ENCODE measurements around the gene BIN1.
"Not testable (repeated sequence)": the region's sequence is repeated elsewhere in the genome, so short reads cannot be mapped to it uniquely, and the experiment has no call there.

Gene BIN1

DNA sequence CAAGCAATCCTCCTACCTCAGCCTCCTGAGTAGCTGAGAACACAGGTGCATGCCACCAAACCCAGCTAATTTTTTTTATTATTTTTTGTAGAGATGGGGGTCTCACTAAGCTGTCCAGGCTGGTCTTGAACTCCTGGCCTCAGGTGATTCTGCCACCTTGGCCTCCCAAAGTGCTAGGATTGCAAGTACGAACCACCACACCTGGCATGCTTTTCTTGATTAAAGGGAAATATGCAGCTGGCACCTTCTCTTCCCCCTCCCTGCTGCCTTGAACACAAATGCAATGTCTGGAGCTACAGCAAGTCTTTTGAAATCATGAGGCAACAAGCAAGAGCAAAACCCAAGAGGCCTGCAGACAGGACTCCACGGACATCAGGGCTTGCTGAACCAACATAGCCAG, 26.8 kb upstream of the BIN1 start:
- no peak for DNase-seq (ENCODE audit: low spot score)

DNA sequence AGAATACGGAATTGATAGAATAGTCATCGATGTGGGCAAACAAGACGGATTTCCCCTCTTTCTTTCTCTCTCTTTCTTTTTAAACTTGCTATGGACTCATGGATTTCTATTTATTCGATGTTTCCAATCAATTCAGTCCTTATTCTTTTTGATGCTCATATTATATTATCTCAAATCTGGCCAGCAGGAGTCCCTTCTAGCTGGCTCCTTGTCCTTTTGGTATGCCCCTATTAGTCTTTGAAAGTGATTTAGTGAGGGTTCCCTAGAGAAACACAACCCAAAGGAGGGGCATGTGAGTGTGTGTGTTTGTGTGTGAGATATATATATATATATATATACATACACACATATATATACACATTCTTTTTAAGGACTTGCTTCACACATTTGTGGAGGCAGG, 23.5 kb upstream of the BIN1 start:
- DNase-seq (ENCODE audit: low spot score), result no peak

DNA sequence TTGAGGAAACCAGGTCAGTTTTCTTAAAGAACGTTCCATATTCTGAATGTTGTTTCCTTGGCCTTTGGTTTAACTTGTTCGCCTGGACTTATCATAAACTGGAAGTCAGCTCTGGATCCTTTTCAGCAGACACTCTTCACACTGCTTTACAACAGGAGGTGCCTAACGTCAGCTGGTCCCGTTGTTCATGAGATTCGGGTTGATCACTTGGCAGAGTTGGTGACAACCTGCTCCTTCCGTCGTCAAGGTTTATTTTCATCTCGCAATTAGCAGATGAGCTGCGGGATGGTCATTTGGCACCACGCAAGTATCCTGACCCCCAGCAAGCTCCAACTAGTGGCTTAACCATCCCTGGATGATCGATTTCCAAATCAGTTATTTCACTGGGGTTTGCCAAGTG, 23.0 kb upstream of the BIN1 start:
- DNase-seq (ENCODE audit: low spot score), result no peak

DNA sequence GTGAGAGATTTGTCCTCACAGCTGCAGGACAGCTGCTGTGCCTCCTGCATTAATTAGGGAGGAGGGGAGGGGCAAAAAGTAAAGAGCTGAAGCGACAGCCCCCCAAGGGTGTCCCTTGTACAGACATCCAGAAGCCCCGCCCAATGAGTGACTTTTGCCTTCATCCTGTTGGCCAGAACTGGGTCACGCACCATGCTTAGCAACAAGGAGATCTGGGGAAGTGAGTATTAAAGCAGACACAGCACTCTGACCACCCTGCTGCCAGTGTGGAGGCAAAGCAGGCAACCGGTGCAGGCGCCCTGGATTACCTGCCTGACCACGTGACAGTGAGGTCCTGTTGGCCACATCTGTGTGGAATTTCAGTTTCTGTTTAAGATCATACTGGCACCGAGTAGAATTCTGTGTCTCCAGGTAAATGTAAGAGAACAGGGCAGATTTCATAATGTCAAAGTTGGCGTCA, 21.5 kb upstream of the BIN1 start:
- no peak for DNase-seq (ENCODE audit: low spot score)

DNA sequence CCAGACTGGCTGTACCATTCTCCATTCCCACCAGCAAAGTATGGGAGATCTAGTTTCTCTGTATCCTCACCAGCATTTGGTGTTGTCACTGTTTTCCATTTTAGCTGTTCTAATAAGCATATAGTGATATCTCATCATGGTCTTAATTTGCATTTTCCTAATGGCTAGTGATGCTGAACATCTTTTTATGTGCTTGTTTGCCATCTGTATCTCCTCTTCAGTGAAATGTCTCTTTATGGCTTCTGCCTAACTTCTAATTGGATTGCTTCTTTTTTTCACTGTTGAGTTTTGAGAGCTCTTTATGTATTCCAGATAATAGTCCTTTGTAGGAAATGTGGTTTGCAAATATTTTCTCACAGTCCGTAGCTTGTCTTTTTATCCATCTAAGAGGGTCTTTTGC, 18.9 kb upstream of the BIN1 start:
- no peak for DNase-seq (ENCODE audit: low spot score)

DNA sequence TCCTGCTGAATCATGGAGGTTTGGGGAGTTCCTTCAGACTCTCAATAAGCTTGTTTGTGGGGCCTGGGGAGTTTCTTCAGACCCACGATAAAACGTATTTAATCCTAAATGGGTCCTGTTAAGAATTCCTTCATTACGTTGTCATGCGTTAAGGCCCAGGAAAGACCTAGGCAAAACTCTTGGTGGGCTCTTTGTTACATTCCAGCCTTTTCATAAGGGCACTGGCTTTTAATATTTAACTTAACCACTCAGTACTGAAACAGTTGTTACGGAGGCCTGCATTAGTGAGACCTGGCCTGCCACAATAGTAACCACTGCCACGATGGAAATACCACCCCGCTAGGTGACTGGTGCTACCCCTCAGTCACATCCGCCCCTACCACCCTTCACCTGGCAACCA, 17.5 kb upstream of the BIN1 start:
- DNase-seq (ENCODE audit: low spot score), result no peak

DNA sequence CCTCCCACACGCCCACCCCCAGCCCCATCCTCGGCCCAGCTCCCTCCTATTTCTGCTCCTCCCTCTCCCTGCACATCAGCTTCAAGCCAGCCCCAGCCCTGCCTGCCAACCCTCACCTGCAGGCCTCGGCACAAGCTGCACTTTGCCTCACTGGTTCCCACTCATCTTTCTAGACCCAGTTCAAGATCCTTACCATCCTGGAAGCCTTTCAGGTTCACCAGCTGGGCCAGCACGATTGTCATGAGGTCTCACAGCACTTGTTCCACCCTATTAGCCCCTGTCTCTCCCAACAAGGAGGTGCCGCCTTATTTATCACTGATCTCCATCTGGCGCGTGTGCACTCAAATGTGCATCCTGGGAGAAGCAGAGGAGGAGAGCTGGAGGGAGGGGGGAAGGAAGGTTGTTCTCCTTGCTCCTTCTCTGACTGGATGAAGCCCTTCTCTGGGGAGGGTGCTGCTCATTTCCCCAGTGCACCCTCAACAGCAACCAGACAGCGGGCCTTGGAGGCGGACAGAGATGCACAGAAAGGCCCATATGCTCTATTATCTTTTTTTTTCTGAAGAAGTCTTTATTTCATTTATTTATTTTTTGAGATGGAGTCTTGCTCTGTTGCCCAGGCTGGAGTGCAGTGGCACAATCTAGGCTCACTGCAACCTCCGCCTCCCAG, 15.5 kb upstream of the BIN1 start:
- DNase-seq (ENCODE audit: low spot score), result no peak

DNA sequence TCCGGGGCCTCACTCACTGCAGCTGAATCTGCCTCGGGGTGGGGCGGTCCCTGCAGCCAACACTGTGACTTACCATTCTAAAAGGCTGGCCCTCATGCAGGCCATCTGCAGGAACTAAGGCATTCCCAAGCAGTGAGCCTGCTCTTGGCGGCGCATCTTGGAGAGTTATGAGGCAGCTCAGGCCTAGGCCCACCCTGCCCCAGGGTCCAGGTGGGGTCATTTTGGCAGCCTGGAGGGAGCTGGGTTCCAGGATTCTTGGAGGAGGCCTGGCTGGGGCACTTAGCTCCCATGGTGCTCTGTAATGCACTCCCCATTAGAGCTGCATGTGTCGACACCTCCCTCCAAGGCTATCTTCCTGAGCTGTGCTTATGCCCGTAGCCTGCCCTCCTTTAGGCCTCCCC, 14.8 kb upstream of the BIN1 start:
- no peak for DNase-seq (ENCODE audit: low spot score)

DNA sequence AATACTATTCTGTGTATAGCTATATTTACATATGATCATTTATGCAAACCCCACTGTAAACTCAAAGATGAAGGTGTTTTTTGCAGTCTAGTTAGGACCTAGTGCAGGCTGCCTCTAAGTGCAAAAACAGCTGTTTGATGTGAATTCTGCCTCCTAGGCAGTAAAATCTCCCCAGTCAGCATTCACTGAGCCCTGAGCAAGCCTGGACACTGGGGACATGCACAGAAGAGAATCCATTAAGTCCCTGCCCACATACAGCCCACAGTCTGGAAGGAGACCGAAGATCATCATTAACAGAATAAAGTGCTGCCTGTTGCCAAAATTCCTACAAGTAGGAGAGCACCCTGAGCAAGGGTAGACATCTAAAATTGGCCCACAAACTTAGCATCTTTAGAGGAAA, 14.4 kb upstream of the BIN1 start:
- no peak for DNase-seq (ENCODE audit: low spot score)

DNA sequence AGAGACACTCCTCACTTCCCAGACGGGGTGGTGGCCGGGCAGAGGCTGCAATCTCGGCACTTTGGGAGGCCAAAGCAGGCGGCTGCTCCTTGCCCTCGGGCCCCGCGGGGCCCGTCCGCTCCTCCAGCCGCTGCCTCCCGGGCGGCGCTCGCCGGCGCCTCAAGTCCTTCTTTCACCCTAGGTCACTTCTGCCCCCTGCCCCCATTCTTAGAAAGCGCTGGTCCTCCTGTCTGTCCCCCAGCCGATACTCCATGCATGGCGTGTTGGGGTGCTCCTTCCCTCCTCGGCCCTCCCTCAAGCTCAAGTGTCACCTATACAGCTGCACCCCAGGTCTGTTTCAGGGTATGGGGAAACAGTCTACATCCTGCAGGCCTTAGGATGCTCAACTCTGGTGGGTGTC, 13.5 kb upstream of the BIN1 start:
- not testable (repeated sequence) for DNase-seq (ENCODE audit: low spot score)

DNA sequence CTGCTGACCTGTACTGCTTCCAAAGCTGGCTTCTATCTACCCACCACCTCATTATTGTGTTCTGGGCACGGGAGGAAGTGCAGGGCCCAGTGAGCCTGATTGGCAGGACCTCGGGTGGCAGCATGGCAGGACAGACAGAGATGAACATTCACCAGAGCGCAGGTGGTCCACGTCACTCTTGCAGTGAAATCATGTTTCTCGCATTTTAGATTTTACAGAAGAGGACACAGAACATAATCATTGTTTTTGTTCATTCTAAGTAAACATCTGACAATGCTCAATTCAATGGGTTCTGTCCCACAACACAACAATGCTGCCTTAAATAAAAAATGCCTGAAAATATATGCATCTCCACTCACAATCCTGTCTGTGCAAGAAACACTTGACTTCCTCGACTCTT, 11.5 kb upstream of the BIN1 start:
- DNase-seq (ENCODE audit: low spot score), result no peak

DNA sequence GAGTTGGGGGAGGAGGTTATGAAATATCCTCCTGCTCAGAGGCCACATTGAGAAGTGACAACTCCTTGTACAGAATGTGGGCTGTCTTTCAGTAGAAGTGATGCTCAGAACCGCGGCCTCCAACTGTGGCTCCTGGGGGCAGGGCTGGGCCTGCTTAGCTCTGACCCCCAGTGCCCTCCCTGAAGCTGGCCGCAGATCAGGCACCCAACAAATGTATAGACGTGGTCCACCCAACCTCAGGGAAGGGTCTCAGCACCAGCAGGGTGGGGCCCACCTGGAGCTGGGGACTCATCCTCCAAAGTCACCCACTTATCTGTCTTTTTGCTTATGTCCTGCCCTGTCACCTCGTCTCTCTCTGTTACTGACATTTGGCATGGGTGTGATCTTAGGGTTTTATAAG, 11.1 kb upstream of the BIN1 start:
- DNase-seq (ENCODE audit: low spot score), result no peak

DNA sequence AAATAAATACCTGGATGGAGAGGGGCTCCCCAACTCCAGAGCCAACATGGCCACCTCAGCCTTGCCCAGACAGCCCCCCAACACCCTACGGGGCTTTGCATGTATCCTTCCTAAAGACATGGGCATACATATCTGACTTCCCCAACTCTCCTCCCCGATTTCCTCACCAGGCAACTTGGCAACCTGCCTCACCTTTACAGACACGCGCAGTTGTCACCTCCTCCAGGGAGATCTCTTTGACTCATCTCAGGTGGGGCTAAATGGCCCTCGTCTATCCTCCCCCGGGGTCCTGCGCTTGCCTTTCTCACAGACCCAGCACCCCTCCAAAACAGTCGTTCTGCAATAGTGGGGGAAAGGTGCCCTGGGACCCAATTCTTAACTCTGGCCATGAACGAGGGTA, 10.6 kb upstream of the BIN1 start:
- DNase-seq (ENCODE audit: low spot score), result no peak

DNA sequence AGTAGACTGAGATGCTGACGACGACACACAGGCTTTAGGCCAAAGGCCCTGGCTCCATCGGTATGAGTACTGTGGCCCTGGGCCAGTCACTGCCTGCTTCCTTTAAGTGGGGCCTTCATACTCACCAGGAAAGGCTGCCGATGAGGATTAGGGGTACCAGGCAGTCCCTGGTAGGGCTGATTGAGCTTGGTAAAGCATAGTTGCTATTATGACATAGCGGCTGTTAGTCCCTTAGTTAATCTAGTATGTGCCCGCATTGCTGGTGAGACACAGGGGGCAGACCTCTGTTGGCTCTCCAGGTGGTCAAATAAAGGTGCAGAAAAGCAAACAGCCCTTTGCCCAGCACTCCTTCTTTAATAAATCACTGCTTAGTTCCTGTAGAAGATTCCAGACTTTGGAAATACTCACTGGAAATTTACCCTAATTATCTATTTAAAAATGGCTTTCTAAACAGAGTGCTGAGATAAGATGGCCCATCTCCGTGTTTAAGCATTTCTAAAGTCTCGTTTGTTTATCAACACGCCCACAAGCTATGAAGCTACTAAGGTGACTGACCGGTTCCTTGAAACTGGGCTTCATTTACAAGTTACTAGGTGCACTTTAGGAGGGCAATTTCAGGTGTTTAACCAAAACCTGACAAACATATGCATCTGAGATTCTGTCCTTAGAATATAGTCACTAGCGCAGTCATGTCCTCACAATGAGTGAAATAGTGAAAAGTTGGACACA, 8.7 kb upstream of the BIN1 start:
- DNase-seq (ENCODE audit: low spot score), result peak; percentile 69

DNA sequence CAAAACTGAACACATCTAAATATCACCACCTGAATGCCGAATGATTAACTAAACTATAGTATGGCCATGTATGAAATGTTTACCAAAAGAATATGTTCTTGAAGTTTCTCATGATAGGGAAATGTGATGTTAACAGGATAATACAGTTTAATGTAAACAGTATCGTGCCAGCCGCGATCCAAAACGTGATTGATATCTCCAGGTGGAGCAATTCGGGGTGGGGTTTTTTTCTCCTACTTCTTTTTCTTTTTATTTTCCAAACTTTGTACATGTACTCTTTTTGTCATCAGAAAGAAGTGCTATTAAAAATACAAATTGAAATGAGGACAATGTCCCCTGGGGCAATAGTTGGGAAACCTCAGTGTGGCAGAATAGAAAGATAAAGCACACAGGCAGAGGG, 4.0 kb upstream of the BIN1 start:
- no peak for DNase-seq (ENCODE audit: low spot score)

DNA sequence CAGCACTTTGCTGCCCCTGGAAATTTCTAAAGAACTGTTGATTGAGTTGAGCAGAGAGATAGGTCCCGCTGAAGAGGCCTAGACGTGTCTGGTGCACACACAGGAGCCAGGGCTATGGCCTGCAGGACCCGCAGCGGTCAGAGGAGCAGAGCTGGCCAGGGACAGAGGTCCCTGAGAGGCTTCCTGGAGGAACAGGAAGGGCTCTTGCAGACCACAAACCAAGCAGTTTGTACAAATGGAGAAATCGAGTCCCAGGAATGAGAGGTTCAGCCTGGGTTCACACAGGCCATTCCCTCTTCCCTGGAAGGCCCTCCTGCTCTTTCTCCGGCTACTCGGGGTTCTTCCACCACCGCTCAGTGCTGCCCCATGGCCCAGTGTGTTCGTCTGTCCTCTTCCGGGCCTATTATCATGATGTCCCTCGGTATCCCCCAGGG, 1.2 kb upstream of the BIN1 start:
- no peak for DNase-seq (ENCODE audit: low spot score)

DNA sequence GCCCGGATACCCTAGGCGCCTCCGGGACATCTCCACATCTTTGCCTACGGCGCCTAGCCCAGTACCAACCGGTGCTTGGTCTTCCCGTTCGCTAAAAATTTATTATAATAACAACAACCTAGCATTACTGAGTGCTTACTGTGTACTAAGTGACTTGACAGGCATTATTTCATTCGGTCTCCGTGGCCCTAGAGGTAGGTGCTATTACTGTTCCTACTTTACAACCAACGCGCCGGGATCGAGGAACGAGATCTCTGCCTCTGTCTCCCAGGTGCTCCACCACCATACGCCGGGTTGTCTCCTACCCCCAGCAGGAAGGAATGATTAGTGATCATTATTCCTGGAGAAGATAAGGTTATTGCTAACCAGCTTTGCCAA, 657 bp upstream of the BIN1 start:
- peak; percentile 73 for DNase-seq (ENCODE audit: low spot score)

DNA sequence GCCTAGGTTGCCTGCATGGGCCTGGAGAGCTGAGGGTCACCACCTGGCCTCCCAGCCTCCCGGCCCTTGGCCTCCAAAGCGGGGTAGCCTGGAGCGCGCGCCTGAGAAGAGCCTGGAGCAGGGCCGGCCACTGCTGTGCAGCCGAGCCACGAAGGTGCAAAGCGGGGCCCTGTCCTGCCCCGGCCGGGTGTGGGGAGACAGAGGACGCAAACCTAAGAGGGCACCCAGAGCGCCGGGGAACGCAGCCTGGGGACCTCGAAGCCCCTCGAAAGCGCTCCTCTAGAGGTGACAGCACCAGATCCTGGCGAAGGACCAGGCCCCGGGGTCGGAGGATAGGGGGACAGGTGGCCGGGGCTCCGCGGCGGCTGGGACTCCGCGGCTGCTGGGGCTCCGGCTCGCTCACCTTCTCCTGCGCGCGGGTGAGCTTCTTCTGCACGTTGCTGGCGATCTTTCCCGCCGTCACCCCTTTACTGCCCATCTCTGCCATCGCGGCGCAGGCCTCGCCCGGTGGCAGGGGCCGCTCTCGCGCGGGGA, 430 bp downstream of the BIN1 start:
- DNase-seq (ENCODE audit: low spot score), result no peak

DNA sequence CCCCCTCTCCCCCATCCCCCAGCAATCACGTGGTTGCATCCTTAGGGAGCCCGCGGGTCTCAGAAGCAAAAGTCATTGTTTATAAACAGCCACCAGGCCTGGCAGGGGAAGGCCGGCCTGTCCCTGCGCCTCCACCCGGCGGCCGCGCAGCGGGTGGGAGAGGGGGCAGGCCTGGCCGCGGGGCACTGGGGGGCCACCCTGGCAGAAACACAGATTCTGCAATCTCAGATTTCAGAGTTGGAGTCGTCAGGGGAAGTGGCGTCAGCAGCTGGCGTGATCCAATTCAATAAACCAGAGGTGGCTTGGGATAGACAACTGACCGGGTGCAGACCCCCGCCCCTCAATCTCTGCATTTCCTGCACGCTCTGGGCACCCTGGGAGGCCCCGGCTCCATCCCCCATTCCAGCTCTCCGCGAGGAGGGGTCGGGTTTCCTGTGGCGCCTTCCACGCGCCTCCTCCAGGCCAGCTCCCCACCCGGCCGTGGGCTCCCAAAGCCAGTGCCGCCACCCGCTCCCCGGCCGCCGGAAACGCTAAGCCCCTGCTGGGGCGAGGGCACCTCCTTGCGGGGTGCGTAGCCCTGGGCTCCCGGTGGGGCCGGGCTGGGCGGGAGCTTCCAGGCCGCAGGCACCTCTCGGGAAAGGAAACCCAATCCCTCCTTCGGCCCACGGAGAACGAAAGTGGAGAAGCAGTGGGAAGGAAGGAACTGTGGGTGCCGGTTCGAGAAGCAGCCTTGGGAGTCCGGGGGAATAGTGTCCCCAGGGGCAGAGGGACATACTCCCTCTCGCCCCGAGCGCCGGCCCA, 1.1 kb downstream of the BIN1 start:
- peak; percentile 63 for DNase-seq (ENCODE audit: low spot score)

DNA sequence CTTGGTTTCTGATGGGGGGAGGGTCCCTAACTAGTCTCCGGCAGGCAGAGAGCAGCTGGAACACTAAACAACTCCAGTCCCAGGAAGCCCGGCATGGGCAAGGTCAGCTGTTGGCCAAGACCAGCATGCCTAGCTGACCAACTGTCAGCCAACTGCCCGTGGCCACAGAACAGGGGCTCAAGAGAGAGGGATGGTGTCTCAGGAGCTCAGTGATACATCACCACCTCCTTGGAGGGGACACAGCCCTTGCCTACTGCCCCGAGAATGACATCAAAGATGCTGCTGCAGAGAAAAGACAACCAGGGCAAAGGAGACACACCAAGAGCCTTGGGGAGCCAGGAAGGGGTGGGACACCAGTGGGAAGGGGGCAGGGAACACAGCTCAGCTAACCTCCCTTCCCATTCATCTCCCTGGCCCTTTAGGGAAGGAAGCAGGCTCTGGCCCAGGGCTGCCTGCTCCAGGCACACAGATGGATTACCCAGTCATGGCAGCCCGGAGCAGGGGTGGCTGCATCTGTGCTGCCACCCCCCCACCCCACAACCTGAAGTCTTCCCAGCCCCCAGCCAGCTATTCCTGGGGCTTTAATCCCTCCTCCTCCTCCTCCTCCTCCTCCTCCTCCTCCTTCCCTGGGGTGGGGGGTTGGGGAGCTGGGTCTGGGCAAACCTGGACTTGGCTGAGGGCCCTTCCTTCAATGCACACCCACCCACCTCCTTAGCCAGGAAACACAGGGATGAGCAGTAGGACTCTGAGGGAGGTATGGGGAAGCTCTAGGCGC, 1.9 kb downstream of the BIN1 start:
- no peak for DNase-seq (ENCODE audit: low spot score)

DNA sequence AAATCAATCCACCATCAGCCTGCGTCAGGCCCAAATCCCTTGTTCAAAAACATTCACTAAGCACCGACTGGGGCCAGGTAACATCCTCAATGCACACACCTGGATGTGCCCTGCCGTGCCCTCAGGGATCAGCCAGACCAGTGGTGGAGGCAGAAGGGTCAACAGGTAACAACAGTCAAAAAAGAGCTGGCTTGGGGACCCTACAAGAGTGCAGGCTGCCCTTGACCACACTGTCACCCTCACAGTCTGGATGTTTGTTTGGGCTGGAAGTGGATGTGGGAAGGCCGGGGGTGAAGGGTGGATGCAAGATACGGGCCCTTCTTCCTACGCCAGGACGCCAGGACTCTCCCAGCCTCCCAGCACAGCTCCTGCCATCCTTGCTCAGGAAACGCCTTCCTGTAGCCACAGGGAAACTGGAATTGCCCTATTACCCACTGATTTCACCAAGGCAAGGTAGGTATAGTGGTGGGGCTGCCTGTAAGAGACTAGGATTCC, 2.7 kb downstream of the BIN1 start:
- DNase-seq (ENCODE audit: low spot score), result no peak

Data from HuH-7 (cell line).